MCF 10A (cell line): Measurements from ENCODE around the gene NELL1. TPM values are rescaled to one million over a fixed set of nuclear protein-coding genes. Genes with fewer than 3 reads are reported as not detected.

Experiments
- BruUV-seq: library from RNA; stranded (reverse); fragments of 400-500 nt; replicated peaks from 2 replicates; lab custom pipeline; 2021; lab: Mats Ljungman, UMichigan
- CTCF ChIA-PET: fragments of 300-600 bp; sonication (Branson Sonifier 250); formaldehyde crosslinking; extraction: SDS; loops from one replicate; lab custom pipeline; 2021; ENCODE audit warnings: antibody characterized with exemption, inconsistent platforms; lab: Yijun Ruan, JAX
- POLR2A ChIA-PET: fragments of 300-600, 350-650 bp; sonication (Branson Sonifier 250); formaldehyde crosslinking; extraction: SDS; loops from one replicate; lab custom pipeline; 2020; ENCODE audit warnings: antibody characterized with exemption, inconsistent platforms; lab: Yijun Ruan, JAX
- DNase-seq: peaks from one replicate; pipeline ENCODE4 v3.0.0-alpha.2; 2018; ENCODE audit not compliant: unreplicated experiment
- H3K27ac Mint-ChIP-seq: one replicate; pipeline ENCODE4 v1.8.0; 2022; ENCODE audit warnings: mild to moderate bottlenecking, low read depth, mixed read lengths; ENCODE audit not compliant: unreplicated experiment
- H3K27me3 Mint-ChIP-seq: one replicate; pipeline ENCODE4 v1.8.0; 2022; ENCODE audit warnings: mixed read lengths; ENCODE audit not compliant: insufficient read depth, unreplicated experiment
- H3K36me3 Mint-ChIP-seq: one replicate; pipeline ENCODE4 v1.8.0; 2022; ENCODE audit warnings: mild to moderate bottlenecking, moderate library complexity, mixed read lengths; ENCODE audit not compliant: insufficient read depth, unreplicated experiment
- H3K4me1 Mint-ChIP-seq: one replicate; pipeline ENCODE4 v1.8.0; 2022; ENCODE audit warnings: mixed read lengths; ENCODE audit not compliant: insufficient read depth, unreplicated experiment
- H3K4me3 Mint-ChIP-seq: one replicate; pipeline ENCODE4 v1.8.0; 2022; ENCODE audit warnings: mild to moderate bottlenecking, moderate library complexity, mixed read lengths; ENCODE audit not compliant: unreplicated experiment
- H3K9me3 Mint-ChIP-seq: one replicate; pipeline ENCODE4 v1.8.0; 2022; ENCODE audit warnings: mixed read lengths; ENCODE audit not compliant: unreplicated experiment
- CTCF ChIP-seq: fragments of 200-600 bp; IDR thresholded peaks from one replicate; pipeline ENCODE4 v1.8.0; 2022; ENCODE audit warnings: antibody characterized with exemption, mild to moderate bottlenecking; ENCODE audit not compliant: unreplicated experiment
- intact Hi-C: fragments of 100-400 bp; cut with micrococcal nuclease; formaldehyde crosslinking; loops from 2 replicates; pipeline ENCODE4 v1.14.1; 2022
- total RNA-seq: library from RNA; stranded (reverse); gene quantifications from 2 replicates; pipeline ENCODE4 v1.2.3, GENCODE V29; 2022

Gene NELL1
- total RNA-seq, 1 experiment from 2014 or later, result not detected

DNA sequence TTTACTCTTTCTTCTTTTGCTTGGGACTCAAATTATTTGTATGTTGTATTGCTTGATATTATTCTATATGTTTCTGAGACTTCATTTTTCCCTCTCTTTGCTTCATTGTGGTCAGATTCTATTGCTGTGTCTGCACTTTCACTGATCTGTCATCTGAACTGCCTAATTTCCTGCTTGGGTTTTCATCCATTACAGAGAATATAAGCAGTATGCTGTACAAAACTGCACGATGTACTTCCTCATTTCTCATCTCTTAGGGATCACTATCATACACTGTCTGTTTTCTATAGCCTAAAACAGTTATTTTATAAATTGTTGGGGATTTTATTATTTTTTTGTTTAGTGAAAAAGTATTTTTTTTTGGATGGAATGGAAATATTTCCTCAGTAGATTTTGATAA, 786.8 kb downstream of the NELL1 start:
- H3K9me3 Mint-ChIP-seq, result peaks cover 16% of the 10 kb centered on the region
- no peak for DNase-seq
- H3K36me3 Mint-ChIP-seq, result no peaks in the 10 kb centered on the region
- BruUV-seq, result no TSS peak
- intact Hi-C loops, result no loop called here
- no peaks in the 10 kb centered on the region for H3K27me3 Mint-ChIP-seq
- H3K27ac Mint-ChIP-seq, result no peak overlapping the region
- ChIA-PET POLR2A (no interaction called here), CTCF (no interaction called here)
- no peak for TF ChIP-seq CTCF
- no peaks in the 10 kb centered on the region for H3K4me1 Mint-ChIP-seq
- no peak overlapping the region for H3K4me3 Mint-ChIP-seq

GRCh38 chr11:21460082-21460481, 790.7 kb downstream of the NELL1 start:
- Mint-ChIP-seq H3K4me3 (no peak overlapping the region), H3K4me1 (no peaks in the 10 kb centered on the region), H3K27ac (no peak overlapping the region), H3K9me3 (peaks cover under 1% of the 10 kb centered on the region), H3K27me3 (no peaks in the 10 kb centered on the region), H3K36me3 (no peaks in the 10 kb centered on the region)
- no peak for DNase-seq
- BruUV-seq, result no TSS peak
- TF ChIP-seq CTCF, result no peak
- CTCF ChIA-PET, result no interaction called here
- POLR2A ChIA-PET, result no interaction called here
- intact Hi-C loops, result no loop called here

GRCh38 chr11:21461701-21462100, 792.3 kb downstream of the NELL1 start:
- no TSS peak for BruUV-seq
- Mint-ChIP-seq H3K4me1 (no peaks in the 10 kb centered on the region), H3K36me3 (no peaks in the 10 kb centered on the region), H3K27me3 (no peaks in the 10 kb centered on the region), H3K4me3 (no peak overlapping the region), H3K27ac (no peak overlapping the region), H3K9me3 (peaks cover 8% of the 10 kb centered on the region)
- no peak for TF ChIP-seq CTCF
- ChIA-PET POLR2A (no interaction called here), CTCF (no interaction called here)
- DNase-seq, result no peak
- intact Hi-C loops, result no loop called here

DNA sequence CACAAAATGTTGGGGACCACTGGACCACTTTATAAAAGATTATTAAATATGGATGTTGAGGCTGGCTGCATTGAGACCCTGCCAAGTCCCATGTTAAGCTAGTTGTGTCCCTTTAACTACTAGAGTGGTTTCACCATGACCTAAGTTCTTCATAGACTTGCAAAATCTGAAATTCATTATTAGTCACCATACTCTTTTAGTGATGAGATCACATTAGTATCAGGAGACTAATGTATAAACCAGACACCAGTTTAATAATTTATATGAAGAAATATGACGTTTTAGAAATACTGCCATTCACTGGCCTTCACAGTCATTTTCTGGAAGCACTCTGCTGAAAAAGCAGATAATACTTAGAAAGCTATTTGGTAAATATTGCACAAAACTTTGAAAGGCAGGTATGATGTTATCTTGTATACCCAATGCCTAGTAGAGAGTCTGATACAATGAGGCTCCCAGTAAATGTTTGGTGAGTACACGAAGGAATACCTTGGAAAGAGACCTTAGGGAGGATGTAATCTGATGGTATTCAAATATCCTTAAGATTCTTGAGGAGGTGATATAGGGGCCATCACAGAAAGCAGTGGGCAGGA, 795.3 kb downstream of the NELL1 start:
- TF ChIP-seq CTCF, result no peak
- intact Hi-C loops, result no loop called here
- Mint-ChIP-seq H3K36me3 (no peaks in the 10 kb centered on the region), H3K9me3 (peaks cover 8% of the 10 kb centered on the region), H3K27ac (no peak overlapping the region), H3K4me1 (no peaks in the 10 kb centered on the region), H3K27me3 (no peaks in the 10 kb centered on the region), H3K4me3 (no peak overlapping the region)
- no peak for DNase-seq
- CTCF ChIA-PET, result no interaction called here
- BruUV-seq, result no TSS peak
- POLR2A ChIA-PET, result no interaction called here
